ENCODE results near the gene DNAH8. TPM values are rescaled to one million over a fixed set of nuclear protein-coding genes. Genes with fewer than 3 reads are reported as not detected.

The DNAH8 gene
- total RNA-seq, 1 donor from 2014 or later: 0.89 TPM

- DNase-seq: no peak
These were observed 259.5 kb downstream of the DNAH8 start for GRCh38 chr6:38974389-38975151.

DNA sequence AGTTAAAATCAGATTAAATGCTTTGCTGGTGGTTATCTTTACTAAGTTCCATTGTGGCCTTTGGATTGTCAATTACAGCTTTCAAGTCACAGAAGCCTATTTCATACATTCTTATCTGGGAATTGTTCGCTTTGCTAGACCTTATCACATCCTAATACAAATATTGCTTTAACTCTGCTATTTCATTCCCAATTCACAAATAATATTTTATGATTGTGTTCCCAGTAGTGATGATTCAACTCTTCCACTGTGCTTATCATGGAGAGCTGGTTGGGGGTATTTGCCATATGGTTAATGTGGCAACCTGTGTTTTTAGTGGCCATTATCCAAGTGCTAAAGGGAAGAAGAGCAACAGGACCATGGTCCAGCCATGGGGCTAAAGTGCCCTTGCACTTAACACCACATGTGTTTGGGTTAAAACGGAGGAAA lies 260.5 kb downstream of the DNAH8 start:
- DNase-seq: no peak

- DNase-seq: no peak
These were observed 260.9 kb downstream of the DNAH8 start for GRCh38 chr6:38976051-38976450.

DNA sequence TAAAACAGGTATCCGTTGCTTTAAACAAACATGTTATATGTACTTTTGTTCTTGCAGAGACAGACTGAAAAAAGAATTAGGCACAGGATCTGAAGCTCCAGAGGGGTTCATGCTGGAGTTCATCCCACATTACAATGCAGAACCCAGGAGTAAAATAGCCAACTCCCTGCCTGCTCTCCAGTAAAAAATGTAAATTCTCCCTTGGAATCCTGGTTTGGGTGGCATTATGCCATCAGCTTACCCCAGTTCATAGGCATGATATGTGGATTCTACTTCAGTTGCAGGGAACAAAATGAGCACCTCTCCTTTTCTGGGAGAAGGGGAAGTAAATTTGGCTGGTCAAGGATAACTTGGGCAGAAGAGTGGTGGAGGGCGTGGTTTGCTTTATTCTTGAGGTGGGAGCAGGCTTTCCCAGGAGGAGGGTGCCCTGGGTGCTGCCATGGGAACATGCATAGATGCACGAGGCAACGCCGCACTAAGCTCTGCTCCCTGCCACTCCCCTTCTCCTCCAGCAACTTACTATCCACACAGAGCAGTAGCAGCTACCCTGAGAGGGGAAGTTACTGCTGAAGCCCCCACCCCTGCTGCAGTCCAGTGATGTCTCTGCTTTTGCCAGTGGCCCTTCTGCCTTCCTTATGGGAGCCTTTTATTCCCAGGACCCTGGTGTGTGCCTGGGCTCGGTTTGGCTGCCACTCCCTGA lies 261.8 kb downstream of the DNAH8 start:
- no peak for DNase-seq

DNA sequence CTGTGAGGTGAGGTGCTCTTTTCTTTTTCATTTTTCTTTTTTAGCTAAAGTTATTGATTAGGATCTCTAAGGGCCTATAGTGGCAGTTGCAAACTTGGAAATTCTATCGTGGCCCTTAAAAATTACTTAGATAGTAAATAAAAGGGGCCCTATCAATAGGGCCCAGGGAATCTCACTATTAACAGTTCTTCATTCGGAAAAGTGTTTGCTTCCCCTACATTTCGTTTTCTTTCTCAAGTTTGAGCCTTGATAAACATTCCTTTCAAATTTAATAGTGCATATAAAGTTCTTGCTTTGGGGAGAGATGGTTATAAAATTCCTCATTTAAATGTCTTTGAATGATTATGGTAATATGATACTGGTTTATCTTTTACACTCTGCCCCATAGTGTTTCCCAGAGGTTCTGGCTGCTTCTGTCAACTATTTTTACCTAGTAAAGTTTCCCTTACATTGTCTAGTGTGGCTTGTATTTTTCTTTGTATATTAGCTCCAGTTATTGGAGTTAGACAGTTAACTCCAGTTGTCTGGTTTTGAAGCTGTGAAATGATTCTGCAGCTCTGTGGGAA lies 263.1 kb downstream of the DNAH8 start:
- no peak for DNase-seq

DNA sequence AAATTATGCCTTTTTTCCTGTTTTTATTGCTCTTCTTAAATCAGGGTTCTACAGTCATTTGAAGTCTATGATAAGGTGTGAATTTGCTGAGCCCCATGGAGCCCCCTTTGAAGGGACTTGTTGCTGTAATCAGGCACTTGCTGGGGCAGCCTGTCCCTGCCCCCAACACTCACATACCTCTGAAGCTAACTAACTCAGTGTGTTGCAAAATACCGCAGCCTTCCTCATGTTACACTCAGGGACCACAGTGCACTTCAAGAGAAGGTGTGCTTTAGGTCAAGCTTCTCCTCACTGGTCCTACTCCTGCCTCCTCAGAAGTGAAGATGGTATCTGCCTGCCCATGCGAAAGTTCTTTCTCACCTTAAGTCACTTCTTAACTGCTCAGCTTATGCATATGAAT lies 267.4 kb downstream of the DNAH8 start:
- DNase-seq: no peak

GRCh38 chr6:38984723-38985122 lies 269.6 kb downstream of the DNAH8 start:
- DNase-seq: no peak

- DNase-seq: no peak
These were observed 270.7 kb downstream of the DNAH8 start for GRCh38 chr6:38985839-38986238.

GRCh38 chr6:38987503-38987902 lies 272.4 kb downstream of the DNAH8 start:
- no peak for DNase-seq

DNA sequence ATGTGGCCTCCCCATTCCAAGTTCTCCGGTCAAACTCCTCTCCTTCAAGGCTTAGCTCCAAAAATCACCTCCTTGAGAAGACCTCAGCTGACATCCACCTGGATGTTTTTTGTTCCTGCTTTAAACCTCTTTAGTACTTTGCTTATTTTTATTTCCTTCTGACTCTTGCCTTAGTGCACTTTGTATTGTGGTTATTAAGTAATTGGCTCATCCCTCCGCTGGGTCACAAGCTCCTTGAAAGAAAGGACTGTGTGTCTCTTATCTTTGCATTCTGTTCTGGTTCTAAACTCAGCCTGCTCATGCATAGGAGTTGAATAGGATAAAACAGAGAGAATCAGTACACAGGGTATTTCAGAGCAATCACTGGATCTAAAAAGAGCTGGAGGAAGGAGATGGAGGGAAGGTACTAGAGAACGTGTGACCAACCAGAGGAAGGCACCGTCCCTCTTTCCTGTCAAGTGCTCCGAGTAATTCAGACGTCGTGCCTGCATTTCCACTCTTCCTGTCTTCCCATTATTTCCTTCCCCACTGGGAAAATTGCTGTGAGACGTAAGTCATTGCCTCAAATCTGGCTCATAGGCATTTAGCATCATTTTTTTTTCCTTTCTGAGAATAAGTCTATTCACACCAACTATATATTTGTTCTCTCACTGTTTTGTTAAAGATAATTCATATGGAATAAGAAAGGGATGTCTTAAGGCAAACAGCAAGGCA lies 273.8 kb downstream of the DNAH8 start:
- DNase-seq: no peak

- no peak for DNase-seq
These were observed 275.4 kb downstream of the DNAH8 start for GRCh38 chr6:38990475-38990874.

DNA sequence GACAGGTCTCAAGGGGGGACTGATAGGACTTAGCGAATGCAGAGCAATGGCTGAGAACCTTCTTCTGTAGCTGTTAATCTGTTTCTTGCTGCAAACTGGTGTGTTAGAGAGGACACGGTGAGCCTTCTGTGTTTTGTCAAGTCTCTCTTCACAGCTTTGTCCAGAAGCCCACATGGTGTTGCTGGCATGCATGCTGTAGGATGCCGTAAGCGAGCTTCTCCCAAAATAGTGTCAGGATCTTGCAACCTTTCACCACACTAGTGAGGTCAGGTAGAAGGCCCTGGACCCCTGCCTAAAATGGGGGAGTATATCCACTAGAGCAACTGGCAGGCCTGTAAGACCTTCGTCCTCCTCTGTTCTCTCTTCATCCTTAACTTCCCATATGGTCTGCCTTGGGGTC lies 281.6 kb downstream of the DNAH8 start:
- no peak for DNase-seq

GRCh38 chr6:38997128-38997761 lies 282.1 kb downstream of the DNAH8 start:
- no peak for DNase-seq

GRCh38 chr6:39003072-39003471 lies 288.0 kb downstream of the DNAH8 start:
- no peak for DNase-seq

DNA sequence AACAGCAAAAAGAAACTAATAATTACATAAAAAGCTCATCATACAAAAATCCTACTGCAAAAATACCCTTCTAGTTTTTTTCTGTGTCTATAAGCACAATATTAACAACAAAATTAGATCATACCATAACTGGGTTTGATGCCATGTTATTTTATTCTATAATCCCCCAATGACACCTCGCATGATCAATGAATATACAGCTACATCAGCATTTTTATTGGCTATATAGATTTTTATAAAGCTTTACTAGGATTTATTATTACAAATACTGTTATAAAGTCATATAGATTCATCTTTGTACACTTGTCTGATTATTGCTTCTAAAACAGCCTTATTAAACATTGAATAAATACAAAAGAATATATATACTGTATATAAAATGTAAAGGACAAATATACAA lies 288.4 kb downstream of the DNAH8 start:
- DNase-seq: no peak

DNA sequence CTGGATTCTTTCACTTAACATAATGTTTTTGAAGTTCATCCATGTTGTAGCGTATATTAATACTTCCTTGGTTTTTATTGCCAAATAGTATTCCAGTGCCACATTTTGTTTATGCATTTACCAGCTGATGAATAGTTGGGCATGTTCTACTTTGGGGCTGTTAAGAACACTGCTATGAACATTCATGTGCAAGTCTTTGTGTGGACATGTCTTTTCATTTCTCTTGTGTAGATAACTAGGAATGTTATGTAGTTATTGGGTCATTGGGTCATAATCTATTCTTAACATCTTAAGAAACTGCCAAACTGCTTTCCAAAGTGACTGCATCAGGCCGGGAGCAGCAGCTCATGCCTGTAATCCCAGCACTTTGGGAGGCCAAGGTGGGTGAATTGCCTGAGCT lies 289.7 kb downstream of the DNAH8 start:
- DNase-seq: no peak

DNA sequence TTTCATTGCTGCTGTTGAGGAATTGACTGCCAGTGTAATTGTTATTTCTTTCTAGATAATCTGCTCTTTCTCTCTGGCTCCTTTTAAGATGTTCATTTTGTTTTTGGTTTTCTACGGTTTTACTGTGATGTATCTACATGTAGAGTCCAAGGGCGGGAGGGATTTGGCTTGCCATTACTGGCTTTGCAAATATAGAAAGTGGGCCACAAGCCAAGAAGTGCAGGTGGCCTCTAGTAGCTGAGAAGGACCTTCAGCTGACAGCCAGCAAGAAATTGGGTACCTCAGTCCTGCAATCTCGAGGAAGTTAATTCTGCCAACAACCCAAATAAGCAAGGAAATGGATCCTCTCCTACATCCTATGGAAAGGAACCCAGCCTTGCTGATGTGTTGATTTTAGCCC lies 290.7 kb downstream of the DNAH8 start:
- no peak for DNase-seq

GRCh38 chr6:39007575-39007974 lies 292.5 kb downstream of the DNAH8 start:
- no peak for DNase-seq

DNA sequence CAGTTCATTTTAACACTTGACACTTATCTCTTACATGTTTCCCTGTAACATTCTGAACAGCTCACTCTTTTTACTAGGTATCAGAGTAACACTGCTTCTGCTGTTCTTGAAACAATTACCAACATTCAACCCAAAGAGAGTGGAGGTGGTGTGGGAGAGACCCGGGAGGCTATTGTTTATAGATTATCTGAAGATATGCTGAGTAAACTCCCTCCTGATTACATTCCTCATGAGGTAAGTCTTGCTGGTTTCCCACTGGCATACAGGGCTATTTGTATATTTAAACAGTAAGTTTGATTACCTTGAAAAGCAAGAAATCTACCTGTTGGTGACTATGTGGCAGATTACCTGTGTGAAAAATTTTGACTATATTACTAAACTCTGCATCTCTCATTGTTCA lies 293.6 kb downstream of the DNAH8 start:
- DNase-seq: no peak

- DNase-seq: no peak
These were observed 294.4 kb downstream of the DNAH8 start for GRCh38 chr6:39009476-39009875.

DNA sequence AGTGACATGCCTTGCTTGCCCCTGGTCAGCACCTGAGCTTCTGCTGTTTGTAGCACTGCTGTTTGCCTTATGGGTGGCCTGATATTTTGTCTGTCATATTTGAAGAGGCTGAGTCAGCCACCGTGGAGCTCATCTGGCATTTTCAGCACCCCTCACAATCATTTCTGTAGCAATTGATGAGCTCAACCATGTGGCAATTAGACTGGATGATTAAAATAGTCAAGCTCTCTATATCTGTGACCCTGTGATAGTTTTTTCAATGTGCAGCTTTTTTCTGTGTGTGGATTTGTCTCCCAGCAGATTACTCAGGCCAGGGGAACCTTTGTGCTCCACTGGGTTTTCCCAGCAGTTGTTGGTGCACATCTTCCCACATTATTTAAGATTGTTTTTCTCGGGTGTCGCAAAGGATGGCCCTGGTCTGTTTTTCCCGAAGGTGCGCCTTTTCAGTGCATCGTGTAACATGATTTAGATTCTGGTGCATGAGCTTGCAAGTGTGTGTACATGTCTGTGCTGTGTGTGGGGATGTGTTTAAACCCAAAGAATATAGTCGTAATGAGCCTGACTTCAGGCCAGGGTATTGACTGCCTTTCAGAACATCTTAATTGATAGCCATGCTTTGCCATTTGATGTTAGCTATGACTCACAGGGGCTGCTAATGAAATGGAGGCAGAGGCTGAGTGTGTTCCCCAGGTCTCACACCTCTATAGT lies 301.9 kb downstream of the DNAH8 start:
- DNase-seq: no peak

DNA sequence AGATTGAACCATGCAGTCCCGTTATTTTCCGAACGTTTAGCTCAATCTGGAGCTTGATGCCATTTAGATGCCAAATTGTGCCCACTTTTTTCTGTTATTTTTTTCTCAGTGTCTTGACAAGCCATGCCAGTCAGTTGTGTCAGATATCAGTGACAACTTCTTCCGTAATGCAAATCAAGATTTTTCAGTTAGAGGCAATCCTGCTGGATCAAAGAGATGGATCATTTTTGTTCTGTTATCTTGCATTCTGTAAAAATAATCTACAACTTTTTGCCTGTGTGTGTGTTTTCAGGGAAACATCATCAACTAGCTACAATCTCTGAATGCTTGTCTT lies 302.4 kb downstream of the DNAH8 start:
- no peak for DNase-seq
